HL-60/S4 treated with phorbol 12-myristate 13-acetate at 8.2 ng/mL for 4 days and 3 days (cell line): Measurements from ENCODE around the gene INHBE.
"Not testable (repeated sequence)": the region's sequence is repeated elsewhere in the genome, so short reads cannot be mapped to it uniquely, and the experiment has no call there.

Experiments used
- in situ Hi-C: fragments of 300-500 bp; cut with MboI; formaldehyde crosslinking; loops from 2 replicates; pipeline ENCODE4 v1.15.0; 2022; ENCODE audit warnings: low sequenced_read_pairs

INHBE gene

GRCh38 chr12:57489157-57489641 is 34.1 kb downstream of the INHBE start:
- in situ Hi-C loops: no loop called here

DNA sequence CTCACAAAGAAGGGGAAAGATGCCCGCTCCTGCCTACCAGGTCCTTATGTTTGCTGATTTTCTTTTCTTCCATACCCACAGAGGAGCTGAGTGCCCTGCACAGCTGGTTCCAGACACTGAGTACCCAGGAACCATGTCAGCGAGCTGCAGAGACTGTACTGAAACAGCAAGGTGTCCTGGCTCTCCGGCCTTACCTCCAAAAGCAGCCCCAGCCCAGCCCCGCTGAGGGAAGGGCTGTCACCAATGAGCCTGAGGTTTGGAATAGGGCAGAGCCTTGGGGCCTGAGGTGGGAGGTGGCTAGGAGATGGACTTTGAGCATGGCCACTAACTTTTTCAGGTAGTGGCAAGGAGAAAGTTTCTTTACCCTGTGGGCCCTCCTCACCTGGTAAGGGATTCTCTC is 35.0 kb downstream of the INHBE start:
- in situ Hi-C loops: no loop called here

GRCh38 chr12:57491393-57492280 is 36.5 kb downstream of the INHBE start:
- in situ Hi-C loops: no loop called here

- in situ Hi-C loops: not testable (repeated sequence)
Observed at GRCh38 chr12:57495051-57495701, 40.1 kb downstream of the INHBE start.

DNA sequence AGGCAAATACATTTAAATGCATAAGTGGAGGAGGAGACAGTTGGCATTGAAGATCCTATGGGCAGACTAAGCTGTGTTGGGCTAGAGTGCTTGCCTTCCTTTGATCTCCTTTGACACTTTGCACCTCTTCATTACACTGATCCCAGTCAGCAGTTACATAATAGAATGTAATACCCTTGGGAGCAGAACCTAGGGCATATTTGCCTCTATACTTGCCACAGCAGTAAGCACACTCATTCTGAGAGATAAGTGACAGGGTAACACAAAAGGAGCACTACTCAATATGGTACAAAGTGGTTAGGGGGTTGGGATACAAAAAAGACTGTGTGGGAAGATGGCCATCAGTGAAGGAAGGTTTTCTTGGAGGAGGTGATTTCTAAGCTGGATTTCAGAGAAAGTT is 41.7 kb downstream of the INHBE start:
- in situ Hi-C loops: no loop called here

GRCh38 chr12:57497223-57498131 is 42.4 kb downstream of the INHBE start:
- in situ Hi-C loops: no loop called here

- in situ Hi-C loops: no loop called here
Observed at GRCh38 chr12:57498132-57498502, 43.0 kb downstream of the INHBE start.

DNA sequence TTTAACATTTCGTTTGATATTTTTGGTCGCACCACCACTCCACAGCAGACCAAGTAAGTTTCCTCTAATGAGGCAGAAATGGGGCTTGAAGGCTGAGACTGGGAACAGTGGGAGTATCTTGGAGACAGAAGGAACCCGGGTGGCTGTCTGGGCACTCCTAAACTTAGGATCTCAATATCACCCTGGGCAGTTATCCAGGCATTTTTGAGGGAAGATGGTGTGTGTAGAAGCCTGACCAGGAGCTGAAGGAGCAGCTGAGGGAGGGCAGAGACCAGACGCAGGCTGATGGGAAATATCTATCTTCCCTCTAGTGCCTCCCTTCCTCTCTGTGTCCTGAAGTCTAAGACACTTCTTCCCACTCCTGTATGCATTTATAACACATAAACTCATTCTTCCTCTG is 43.5 kb downstream of the INHBE start:
- in situ Hi-C loops: no loop called here

- in situ Hi-C loops: no loop called here
Observed at GRCh38 chr12:57500213-57500612, 45.1 kb downstream of the INHBE start.

- in situ Hi-C loops: not testable (repeated sequence)
Observed at GRCh38 chr12:57502311-57502969, 47.3 kb downstream of the INHBE start.

- in situ Hi-C loops: not testable (repeated sequence)
Observed at GRCh38 chr12:57506541-57506940, 51.4 kb downstream of the INHBE start.
